ENCODE data around the gene AEBP1.

The AEBP1 gene

GRCh38 chr7:44099669-44100068, 4.5 kb upstream of the AEBP1 start:
- in situ Hi-C loops (cut with MboI; ENCODE audit: low pct_unique_long_range_greater_than_20kb, low sequenced_read_pairs, unreplicated experiment), result no loop called here
- TF ChIP-seq, protein P1, sequence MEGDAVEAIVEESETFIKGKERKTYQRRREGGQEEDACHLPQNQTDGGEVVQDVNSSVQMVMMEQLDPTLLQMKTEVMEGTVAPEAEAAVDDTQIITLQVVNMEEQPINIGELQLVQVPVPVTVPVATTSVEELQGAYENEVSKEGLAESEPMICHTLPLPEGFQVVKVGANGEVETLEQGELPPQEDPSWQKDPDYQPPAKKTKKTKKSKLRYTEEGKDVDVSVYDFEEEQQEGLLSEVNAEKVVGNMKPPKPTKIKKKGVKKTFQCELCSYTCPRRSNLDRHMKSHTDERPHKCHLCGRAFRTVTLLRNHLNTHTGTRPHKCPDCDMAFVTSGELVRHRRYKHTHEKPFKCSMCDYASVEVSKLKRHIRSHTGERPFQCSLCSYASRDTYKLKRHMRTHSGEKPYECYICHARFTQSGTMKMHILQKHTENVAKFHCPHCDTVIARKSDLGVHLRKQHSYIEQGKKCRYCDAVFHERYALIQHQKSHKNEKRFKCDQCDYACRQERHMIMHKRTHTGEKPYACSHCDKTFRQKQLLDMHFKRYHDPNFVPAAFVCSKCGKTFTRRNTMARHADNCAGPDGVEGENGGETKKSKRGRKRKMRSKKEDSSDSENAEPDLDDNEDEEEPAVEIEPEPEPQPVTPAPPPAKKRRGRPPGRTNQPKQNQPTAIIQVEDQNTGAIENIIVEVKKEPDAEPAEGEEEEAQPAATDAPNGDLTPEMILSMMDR (IDR thresholded peaks at IDR 0.05; ENCODE audit: extremely low read depth, insufficient read depth, missing control alignments), result no peak

DNA sequence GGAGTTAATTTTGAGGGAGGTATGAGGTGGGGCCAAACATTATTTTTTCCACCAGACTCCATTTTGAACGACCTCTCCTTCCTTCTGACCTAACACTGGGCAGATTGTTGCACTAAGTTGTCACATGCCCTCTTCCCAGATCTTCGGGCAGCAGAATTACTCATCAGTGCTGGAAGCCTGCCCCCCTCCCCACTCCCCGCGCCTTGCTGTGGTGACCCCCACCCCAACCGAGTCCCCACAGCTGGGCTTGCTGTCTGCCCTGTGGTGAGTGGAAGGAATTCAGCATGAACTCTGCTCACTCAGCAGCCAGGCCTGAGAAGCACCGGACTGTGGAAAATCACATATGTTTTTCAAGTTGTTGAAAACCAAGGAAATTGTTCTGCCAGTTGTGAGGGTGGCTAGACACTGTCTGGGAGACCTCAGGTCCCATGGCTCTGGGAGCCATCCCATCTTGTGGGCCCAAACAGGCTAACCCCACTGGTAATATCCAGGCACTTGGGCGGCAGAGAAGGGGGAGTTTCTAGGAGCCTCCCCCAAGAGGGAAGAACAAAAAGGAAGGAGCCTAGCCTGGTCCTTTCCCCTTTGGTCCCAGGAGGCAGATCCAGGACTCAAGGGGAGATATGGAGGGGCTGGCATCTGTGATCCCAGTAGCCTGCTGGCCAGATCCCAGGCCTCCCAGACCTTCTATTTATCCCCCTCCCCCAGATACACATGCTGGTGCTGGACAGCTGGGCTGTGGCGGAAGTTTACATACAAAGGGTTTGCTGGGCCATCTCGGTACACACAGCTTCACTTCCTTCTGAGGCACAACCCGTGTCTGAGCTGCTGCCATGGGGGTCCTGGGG, 3.5 kb upstream of the AEBP1 start:
- in situ Hi-C loops (cut with MboI; ENCODE audit: low pct_unique_long_range_greater_than_20kb, low sequenced_read_pairs, unreplicated experiment), result no loop called here
- TF ChIP-seq, protein P1 (IDR thresholded peaks at IDR 0.05; ENCODE audit: extremely low read depth, insufficient read depth, missing control alignments), result no peak
- no peak for DNase-seq (ENCODE audit: low spot score)

More at GRCh38 chr7:44099669-44100068, 4.5 kb upstream of the AEBP1 start:
- DNase-seq (ENCODE audit: low spot score), result no peak

- no peak for DNase-seq (ENCODE audit: low spot score)
- TF ChIP-seq, protein P1 (IDR thresholded peaks at IDR 0.05; ENCODE audit: extremely low read depth, insufficient read depth, missing control alignments), result no peak
- in situ Hi-C loops (cut with MboI; ENCODE audit: low pct_unique_long_range_greater_than_20kb, low sequenced_read_pairs, unreplicated experiment), result no loop called here
These were observed 2.7 kb upstream of the AEBP1 start for GRCh38 chr7:44101303-44101965.

- in situ Hi-C loops (cut with MboI; ENCODE audit: low pct_unique_long_range_greater_than_20kb, low sequenced_read_pairs, unreplicated experiment), result no loop called here
- DNase-seq (ENCODE audit: low spot score), result no peak
- TF ChIP-seq, protein P1 (IDR thresholded peaks at IDR 0.05; ENCODE audit: extremely low read depth, insufficient read depth, missing control alignments), result no peak
These were observed 1.9 kb upstream of the AEBP1 start for GRCh38 chr7:44101966-44102845.

- in situ Hi-C loops (cut with MboI; ENCODE audit: low pct_unique_long_range_greater_than_20kb, low sequenced_read_pairs, unreplicated experiment), result no loop called here
- TF ChIP-seq, protein P1 (IDR thresholded peaks at IDR 0.05; ENCODE audit: extremely low read depth, insufficient read depth, missing control alignments), result no peak
- peak; percentile 18 for DNase-seq (ENCODE audit: low spot score)
These were observed 1.1 kb upstream of the AEBP1 start for GRCh38 chr7:44102846-44103565.

DNA sequence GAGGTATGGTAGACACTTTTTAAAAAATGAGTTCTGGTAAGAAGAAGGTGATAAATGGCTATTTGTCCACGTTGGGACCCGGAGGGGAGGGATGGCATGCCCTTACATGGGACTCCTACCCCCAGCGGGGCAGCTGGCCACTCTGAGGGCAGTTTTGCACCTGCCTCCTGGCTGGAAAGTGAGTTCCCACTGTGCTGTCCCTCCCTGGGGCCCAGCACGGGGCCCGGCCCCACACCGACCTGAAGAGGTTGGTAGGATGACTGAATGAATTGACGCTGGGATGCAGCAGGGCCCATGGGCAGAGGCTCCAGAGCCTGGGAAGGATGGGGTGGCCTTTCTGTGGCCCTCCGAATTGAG, 601 bp upstream of the AEBP1 start:
- TF ChIP-seq, protein P1 (IDR thresholded peaks at IDR 0.05; ENCODE audit: extremely low read depth, insufficient read depth, missing control alignments), result no peak
- DNase-seq (ENCODE audit: low spot score), result peak; percentile 33
- in situ Hi-C loops (cut with MboI; ENCODE audit: low pct_unique_long_range_greater_than_20kb, low sequenced_read_pairs, unreplicated experiment), result no loop called here
